ENCODE measurements around the gene MTHFD1. TPM values are rescaled to one million over a fixed set of nuclear protein-coding genes. Genes with fewer than 3 reads are reported as not detected.
A peak's percentile ranks its signal among the peaks of the same experiment; 100 is the strongest.

MTHFD1 gene
- polyA plus RNA-seq, 3 donors = 11.8 to 21.3 (median 14.3) TPM

GRCh38 chr14:64416348-64416932 lies 28.3 kb downstream of the MTHFD1 start:
- H3K36me3 Mint-ChIP-seq = peaks cover 77 to 82% of the 10 kb centered on the region in 2 donors
- H3K9me3 Mint-ChIP-seq = no peaks in the 10 kb centered on the region
- intact Hi-C loops (cut with micrococcal nuclease) = no loop called here
- peak overlapping the region in 1 of 7 donors; percentile 8 for H3K27ac Mint-ChIP-seq
- no peaks in the 10 kb centered on the region for H3K4me1 Mint-ChIP-seq
- Histone ChIP-seq H3K4me1 (ENCODE audit: control insufficient read depth in 1 of 2, insufficient read depth in 2 of 2, low read length in 2 of 2) (no peaks in the 10 kb centered on the region), H3K27me3 (ENCODE audit: control insufficient read depth in 2 of 2, insufficient read depth in 2 of 2, low read length in 2 of 2) (no peaks in the 10 kb centered on the region), H3K4me3 (replicated peaks in 1 of 3; ENCODE audit: low read depth in 2 of 3, low read length in 3 of 3) (no peak overlapping the region), H3K9ac (ENCODE audit: insufficient read depth, low read length, poor library complexity, severe bottlenecking) (no peak overlapping the region), H3K27ac (ENCODE audit: low read depth in 1 of 2, low read length in 2 of 2) (no peak overlapping the region), H3K36me3 (replicated peaks in 1 of 2; ENCODE audit: control insufficient read depth in 1 of 2, insufficient read depth in 2 of 2, low read length in 2 of 2) (peaks cover 46 to 85% of the 10 kb centered on the region in 2 donors), H3K4me2 (replicated peaks; ENCODE audit: extremely low read depth, low read length, poor library complexity, severe bottlenecking) (no peak overlapping the region), H3K9me3 (replicated peaks in 1 of 2; ENCODE audit: control insufficient read depth in 1 of 2, insufficient read depth in 1 of 2, low read length in 2 of 2) (no peaks in the 10 kb centered on the region), H2AFZ (ENCODE audit: insufficient read depth, low read depth, low read length, poor library complexity, severe bottlenecking) (no peak overlapping the region), H4K20me1 (ENCODE audit: insufficient read depth, low read length) (no peaks in the 10 kb centered on the region), H3K79me2 (ENCODE audit: insufficient read depth, low read length) (no peaks in the 10 kb centered on the region)
- no peak for TF ChIP-seq CTCF (IDR thresholded peaks at IDR 0.05)
- DNase-seq = no peak
- H3K4me3 Mint-ChIP-seq = no peak overlapping the region
- 100% methylated on average over 1 of the region's 3 CpGs for WGBS (ENCODE audit: insufficient coverage)
- H3K27me3 Mint-ChIP-seq (ENCODE audit: low read depth in 3 of 3) = peaks cover 0 to 2% (median 0%) of the 10 kb centered on the region in 3 donors

- no peak overlapping the region for H3K9ac ChIP-seq (ENCODE audit: insufficient read depth, low read length, poor library complexity, severe bottlenecking)
- H3K4me3 Mint-ChIP-seq = no peak overlapping the region
- no peaks in the 10 kb centered on the region for H3K4me1 ChIP-seq (ENCODE audit: control insufficient read depth in 1 of 2, insufficient read depth in 2 of 2, low read length in 2 of 2)
- no peak overlapping the region for H3K4me3 ChIP-seq (replicated peaks in 1 of 3; ENCODE audit: low read depth in 2 of 3, low read length in 3 of 3)
- H3K4me1 Mint-ChIP-seq = no peaks in the 10 kb centered on the region
- H3K27ac ChIP-seq (ENCODE audit: low read depth in 1 of 2, low read length in 2 of 2) = peak overlapping the region in 1 of 2 donors; percentile 24
- peak overlapping the region in 2 of 7 donors; percentile 8 to 31 for H3K27ac Mint-ChIP-seq
- H3K27me3 Mint-ChIP-seq (ENCODE audit: low read depth in 3 of 3) = peaks cover 0 to 2% (median 0%) of the 10 kb centered on the region in 3 donors
- no peak overlapping the region for H2AFZ ChIP-seq (ENCODE audit: insufficient read depth, low read depth, low read length, poor library complexity, severe bottlenecking)
- H3K27me3 ChIP-seq (ENCODE audit: control insufficient read depth in 2 of 2, insufficient read depth in 2 of 2, low read length in 2 of 2) = no peaks in the 10 kb centered on the region
- H3K79me2 ChIP-seq (ENCODE audit: insufficient read depth, low read length) = no peaks in the 10 kb centered on the region
- H3K9me3 ChIP-seq (replicated peaks in 1 of 2; ENCODE audit: control insufficient read depth in 1 of 2, insufficient read depth in 1 of 2, low read length in 2 of 2) = no peaks in the 10 kb centered on the region
- WGBS (ENCODE audit: insufficient coverage) = 100% methylated on average over 1 of the region's 5 CpGs
- DNase-seq = no peak
- peaks cover 46 to 83% of the 10 kb centered on the region in 2 donors for H3K36me3 ChIP-seq (replicated peaks in 1 of 2; ENCODE audit: control insufficient read depth in 1 of 2, insufficient read depth in 2 of 2, low read length in 2 of 2)
- peaks cover 76 to 84% of the 10 kb centered on the region in 2 donors for H3K36me3 Mint-ChIP-seq
- no peaks in the 10 kb centered on the region for H4K20me1 ChIP-seq (ENCODE audit: insufficient read depth, low read length)
- no peak overlapping the region for H3K4me2 ChIP-seq (replicated peaks; ENCODE audit: extremely low read depth, low read length, poor library complexity, severe bottlenecking)
- intact Hi-C loops (cut with micrococcal nuclease) = no loop called here
- H3K9me3 Mint-ChIP-seq = no peaks in the 10 kb centered on the region
- TF ChIP-seq CTCF (IDR thresholded peaks at IDR 0.05) = no peak
Observed at GRCh38 chr14:64417055-64417770, 29.1 kb downstream of the MTHFD1 start.

Data from CD14-positive monocyte (primary cell).